GM18520 (cell line): ENCODE measurements around the gene GLB1L3.

Experiments
- ATAC-seq: cut with Tn5 transposase; IDR thresholded peaks from one replicate; pipeline ENCODE4 v1.9.1; 2021; ENCODE audit not compliant: unreplicated experiment

The GLB1L3 gene, protein sequence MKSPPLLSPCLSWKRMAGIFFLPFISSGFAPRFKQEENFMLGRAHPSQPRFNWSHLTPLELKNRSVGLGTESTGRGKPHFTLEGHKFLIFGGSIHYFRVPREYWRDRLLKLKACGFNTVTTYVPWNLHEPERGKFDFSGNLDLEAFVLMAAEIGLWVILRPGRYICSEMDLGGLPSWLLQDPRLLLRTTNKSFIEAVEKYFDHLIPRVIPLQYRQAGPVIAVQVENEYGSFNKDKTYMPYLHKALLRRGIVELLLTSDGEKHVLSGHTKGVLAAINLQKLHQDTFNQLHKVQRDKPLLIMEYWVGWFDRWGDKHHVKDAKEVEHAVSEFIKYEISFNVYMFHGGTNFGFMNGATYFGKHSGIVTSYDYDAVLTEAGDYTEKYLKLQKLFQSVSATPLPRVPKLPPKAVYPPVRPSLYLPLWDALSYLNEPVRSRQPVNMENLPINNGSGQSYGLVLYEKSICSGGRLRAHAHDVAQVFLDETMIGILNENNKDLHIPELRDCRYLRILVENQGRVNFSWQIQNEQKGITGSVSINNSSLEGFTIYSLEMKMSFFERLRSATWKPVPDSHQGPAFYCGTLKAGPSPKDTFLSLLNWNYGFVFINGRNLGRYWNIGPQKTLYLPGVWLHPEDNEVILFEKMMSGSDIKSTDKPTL

DNA sequence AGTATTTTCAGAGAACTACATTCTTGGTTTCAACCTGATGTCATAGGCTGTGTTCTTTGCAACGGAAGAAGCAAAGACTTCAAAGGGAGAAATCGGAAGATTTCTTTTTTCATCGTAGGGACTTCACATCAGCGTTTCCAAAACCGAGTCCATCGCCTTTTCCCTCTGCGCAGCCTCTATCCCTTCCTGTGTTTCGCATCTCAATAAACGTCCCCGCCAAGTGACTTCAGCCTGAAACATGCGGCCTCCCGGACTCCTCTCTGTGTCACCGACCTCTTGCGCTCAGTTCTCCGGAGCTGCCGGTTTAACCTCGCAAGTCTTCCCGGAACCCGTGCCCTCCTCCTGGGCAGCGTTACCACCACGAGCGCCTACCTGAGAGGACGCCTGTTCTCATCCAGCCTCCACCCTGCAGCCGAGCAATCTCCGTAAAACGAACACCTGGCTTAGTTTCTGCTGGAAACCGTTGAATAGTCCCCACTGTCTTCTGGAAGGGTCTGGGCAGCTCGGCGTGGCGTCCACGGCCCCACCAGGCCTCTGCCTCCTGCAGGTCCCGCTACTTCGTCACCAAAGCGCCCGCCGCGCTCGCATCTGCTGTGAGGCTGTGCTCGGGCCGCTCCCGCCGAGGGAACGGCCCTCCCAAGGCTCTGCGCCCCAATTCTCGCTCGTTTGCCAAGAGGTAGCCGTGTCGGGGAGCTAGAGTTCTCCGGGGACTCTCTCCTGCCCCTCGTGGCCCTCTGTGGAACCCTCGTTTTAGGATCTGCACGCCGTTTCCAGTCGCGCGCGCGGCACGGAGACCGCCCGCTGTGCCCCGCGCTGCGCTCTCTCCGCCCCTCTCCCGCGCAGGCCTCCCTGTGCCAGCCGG, at the start of gene GLB1L3:
GLB1L3 (plus strand) TSS at position 846 of the 862 bp plus-strand sequence. CDS start 362 bp downstream, outside the sequence.
- no peak for ATAC-seq

DNA sequence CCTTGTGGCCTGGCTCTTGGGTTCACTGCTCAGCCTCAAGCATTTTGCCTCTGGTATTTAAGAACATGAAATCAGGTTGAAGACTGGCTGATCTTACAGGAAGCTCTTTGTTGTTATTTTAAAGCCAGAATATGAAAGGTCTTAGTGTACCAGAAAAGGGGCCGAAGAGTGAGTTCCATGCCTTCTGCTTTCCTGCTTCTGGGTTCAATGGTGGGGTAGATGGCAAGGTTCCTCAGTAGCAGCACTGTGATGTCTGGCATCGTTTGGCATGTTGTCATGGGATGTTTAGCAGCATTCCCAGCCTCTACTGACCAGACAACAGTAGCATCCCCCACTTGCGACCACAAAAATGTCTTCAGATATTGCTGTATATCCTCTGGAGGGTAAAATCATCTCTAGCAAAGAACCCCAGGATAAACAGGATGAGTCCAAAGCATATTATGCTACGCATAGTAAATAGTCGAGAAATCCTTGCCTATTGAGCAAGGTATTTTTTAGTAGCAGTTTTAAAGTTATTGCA, 49.3 kb upstream of the GLB1L3 start:
- ATAC-seq: no peak

DNA sequence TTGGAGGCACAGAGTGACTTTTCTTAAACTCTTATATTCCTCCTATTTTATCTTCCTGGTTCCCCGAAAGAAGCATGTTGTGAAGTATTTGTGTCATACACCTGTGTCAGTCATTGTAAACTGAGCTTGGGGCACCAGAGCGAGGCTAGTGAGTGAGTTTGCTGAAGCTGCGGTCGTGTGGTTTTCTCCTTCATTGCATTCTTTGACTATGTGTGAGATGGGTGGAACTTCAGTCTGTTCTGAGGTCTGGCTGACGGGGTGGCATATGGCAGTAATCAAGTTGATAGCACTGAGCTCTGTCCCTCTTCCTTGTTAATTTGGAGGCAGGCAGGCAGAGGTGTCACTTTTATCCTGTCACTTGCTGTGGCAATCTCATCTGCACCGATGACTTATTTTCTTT, 47.6 kb upstream of the GLB1L3 start:
- peak; percentile 33 for ATAC-seq

DNA sequence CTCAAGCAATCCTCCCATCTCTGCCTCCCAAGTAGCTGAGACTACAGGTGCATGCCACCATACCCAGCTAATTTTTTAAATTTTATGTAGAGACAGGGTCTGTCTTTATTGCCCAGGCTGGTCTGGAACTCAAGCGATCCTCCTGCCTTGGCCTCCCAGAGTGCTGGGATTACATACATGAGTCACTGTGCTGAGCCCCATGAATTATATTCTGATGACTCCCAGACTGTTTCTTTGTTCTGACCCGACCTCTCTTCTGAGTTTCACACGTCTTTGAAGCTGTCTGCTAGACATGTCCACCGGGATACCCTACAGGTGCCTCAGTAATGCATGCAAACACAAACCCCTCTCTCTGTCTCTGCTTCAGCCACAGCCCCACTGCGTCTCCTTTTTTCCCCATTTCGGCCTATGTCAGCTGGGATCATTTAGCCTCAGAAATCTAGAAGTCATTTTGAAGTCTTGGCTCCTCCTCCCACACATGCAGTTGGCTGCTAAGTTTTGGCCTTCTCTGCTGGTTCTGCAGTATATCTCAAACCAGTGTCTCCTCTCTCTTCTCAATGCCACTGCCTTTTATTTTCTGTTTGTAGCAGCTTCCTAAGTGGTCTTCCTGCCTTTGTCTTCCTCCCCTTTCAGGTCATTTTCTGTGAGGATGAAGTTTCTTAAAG, 46.9 kb upstream of the GLB1L3 start:
- no peak for ATAC-seq

DNA sequence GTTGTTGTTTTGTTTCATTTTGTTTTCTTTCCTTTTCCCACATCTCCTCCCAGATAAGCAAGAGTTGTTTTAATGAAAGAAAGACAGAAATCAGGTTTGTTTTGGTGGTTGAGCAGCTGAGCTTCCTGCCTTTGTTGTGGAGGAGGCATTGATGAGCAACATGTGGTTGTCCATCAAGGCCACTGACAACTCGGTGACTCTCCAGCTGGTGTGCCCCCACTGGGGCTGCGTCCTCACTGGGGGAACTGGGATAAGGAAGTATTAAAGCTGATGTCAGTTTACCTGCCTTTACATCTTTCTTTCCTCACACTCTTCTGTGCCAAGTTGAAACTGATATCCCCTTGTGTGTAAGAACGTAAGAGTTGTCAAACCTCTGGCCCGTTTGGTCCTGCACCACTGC, 45.8 kb upstream of the GLB1L3 start:
- no peak for ATAC-seq

DNA sequence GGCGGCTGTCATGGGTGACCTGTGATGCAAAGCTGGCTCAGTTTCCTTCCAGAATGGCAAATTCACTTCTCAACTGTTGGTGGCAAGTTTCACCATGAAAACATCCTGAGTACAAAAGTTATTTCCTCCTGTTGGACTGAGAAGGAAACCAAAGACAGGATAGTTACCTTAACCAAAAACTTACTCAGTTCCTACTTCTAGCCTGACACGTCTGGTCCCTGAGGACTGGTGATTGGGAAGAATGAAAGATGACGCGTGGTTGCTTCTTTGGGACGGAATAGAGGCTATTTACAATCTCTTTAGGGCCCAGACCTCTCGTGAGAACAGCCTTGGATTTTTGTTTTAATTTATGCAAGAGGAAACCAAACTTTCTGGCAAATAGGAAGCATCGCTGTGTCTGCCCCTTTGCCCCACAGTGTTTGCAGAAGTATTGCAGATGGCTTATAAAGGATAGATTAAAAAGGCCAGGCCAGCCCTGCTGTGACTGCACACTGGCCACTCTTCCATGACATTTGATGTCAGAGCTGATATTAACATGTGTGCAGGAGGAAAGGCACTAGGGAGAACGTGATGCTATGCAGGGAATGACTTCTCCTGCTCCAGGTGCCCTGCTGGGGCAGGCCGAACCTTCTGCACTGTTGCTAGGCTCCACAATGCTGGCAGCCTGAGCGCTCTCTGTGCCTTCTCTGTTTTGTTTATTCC, 44.1 kb upstream of the GLB1L3 start:
- no peak for ATAC-seq

DNA sequence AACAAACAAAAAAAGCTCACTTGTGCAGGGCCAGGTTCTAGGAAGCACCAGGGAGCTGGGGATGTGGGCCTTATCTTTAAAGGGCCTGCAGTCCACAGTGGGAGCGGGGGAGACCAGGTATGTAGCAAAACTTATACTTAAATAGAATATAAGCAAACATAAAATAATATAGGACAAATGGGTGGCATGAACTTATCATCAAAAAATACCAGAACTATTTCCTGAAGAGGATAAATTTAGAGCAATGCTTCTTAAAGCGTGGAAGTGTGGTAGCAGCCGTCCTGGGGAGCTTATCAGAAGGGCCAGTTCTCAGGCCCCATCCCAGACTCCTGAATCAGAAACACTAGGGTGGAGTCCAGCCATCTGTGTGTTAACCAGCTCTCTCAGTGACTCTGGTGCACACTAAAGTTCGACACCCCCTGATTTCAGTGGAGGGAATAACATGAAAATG, 42.4 kb upstream of the GLB1L3 start:
- no peak for ATAC-seq

DNA sequence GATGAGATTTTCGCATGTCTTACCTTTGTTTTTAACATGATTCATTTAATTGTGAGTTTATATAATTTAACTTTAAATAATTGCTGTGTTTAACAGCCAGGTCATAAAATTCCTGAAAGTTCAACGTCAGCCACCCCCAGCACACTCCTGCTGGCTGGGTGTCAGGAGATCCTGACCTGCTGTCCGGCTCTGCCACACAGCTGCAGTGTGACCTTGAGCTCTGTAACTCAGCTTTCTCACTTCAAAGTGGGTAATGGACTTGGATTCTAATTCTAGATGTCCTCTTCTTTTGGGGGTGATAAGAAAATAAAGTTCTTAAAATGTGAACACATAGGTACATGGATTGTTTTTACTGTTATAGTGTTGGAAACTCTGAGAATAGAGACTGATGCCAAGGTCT, 40.8 kb upstream of the GLB1L3 start:
- ATAC-seq: no peak

DNA sequence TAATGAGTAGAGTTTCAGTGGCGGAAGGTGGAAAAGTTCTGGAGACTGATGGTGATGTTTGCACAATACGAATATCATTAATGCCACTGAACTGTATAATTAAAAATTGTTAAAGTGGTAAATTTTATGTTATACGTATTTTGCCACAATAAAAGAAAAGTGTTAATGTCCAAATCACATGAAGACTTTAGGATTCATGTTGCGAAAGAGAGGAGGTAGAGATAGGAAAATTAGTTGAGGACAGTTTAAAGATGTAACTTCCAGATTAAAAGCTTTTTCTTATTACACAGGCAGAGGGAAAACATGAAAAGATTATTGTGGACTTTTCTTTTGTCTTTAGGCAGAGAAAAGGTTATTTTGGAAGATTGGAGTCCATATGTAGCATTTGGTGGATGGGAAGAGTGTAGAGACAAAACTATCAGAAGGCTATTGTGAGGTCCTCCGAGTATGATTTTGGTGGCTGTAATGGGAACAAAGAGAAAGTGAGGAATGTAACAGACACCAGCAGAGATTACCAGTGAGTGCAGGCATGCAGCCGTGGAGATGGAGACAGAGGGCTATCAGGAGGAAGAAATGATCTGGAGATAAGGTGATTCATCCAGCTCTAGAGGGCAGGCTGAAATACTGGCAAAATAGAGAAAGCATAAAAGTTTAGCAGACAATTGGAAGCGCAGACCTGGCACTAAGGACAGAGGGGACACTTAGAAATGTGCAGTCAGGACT, 39.2 kb upstream of the GLB1L3 start:
- no peak for ATAC-seq

DNA sequence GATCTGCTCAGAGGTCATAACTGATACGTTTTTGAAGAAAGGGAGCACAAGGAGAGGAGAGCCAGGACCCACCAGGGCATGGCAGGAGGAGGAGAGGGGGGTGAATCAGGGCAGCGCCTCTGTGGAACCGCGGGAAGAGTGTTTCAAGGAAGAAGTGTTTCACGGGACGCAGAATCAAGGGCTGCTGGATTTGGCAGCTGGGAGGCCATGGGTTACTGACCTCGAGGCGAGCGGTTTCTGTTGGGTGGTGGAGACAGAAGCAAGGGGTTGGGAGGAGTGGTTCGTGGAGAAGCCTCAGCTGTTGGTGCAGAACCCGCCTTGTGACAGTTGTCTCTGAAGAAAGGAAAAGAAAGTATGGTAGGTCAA, 38.6 kb upstream of the GLB1L3 start:
- ATAC-seq: no peak

DNA sequence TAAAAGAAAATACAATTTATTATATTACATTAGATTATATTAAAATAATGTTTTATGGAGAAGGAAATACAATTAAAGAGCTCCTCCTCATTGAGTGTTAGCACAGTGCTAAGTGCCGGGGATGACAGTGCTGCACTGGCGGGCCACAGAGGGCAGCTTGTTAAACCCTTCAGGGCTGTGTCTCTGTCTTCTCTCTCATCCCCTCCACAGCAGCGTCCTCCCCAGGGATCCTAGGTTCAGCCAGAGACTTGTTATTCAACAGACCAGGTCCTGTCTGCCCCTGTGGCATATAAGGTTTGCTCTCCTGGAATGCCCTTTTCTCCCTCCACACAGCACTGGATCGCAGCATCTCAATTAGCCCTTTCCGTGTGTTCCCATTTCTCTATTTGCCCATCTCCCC, 37.2 kb upstream of the GLB1L3 start:
- no peak for ATAC-seq

DNA sequence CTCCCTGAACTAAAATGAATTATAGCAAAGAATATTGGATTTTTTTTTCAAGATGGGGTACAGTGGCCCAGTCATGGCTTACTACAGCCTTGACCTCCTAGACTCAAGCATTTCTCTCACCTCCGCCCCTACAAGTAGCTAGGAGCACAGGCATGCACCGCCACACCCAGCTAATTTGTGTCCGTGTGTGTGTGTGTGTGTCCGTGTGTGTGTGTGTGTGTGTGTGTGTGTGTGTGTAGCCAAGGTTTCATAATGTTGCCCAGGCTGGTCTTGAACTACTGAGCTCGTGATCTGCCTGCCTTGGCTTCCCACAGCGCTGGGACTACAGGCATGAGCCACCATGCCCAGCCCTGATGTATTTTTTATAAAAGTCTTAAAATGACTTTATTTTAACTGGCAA, 35.6 kb upstream of the GLB1L3 start:
- no peak for ATAC-seq

DNA sequence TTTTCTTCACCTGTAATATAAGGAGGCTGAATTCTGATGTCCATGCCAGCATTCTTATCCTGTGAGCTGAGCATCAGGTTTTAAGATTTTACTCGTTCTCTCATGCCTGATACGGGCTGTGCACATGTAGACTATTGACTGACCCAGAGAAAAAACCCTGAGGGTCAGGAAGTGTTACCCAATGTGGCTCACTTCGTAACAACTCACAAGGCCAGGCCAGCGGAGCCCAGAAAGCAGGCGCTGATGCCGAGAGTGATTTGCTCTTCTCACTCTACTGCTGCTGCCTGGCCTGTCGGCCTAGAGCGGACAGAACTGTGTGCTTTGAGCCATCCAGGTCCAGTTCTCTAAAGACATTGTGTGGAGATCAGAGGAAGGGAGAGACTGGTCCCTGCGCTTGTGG, 33.8 kb upstream of the GLB1L3 start:
- no peak for ATAC-seq

DNA sequence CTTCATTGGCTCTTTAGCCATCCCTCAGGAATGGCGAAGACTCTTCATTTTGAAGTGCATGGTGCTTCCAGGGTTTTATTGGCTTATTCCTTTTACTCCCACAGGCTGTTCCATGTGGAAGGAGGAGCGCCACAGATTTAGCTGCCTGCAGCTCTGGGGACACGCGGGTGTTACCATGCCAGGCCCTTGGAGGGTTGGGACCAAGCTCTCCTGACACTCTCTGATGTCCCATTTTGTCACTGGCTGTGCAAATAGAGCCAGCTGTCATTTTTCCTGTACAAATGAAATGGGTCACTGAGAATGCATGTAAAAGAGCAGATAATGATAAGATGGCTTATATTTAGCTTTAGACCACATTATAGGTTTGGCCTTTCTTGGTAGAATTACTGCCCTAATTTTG, 32.3 kb upstream of the GLB1L3 start:
- no peak for ATAC-seq

DNA sequence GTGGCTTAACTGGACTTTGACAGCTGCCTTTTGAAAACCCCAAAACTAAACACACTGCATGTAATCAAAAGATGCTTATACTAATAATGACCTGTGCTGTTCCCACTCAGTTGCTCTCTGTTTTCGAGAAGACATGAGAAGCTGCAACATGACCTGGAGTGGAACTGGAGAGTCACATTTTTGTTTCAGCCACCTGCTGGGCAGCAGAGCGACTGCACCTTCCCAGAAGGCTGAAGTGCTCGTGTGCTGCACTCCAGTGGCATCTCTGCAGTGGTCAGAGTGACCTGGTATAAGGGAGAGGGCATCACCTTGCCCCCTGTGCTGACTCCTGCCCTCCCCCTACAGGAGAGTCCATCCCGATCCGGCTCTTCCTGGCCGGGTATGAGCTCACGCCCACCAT, 31.6 kb upstream of the GLB1L3 start:
- no peak for ATAC-seq

DNA sequence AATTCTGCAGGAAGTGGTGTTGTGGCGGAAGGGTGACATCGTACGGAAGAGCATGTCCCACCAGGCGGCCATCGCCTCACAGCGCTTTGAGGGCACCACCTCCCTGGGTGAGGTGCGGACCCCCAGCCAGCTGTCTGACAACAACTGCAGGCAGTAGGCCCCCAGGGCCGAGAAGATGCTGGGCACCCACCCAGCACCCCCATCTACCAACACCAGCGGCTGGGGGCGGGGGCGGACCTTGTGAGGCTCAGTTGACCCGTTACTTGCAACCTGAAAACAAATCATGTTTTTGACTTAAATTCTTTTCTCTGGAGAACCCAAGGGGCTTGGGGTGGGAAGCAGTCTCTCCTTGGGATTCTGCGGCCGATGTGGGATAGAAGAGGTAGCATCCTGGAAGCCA, 30.7 kb upstream of the GLB1L3 start:
- no peak for ATAC-seq

DNA sequence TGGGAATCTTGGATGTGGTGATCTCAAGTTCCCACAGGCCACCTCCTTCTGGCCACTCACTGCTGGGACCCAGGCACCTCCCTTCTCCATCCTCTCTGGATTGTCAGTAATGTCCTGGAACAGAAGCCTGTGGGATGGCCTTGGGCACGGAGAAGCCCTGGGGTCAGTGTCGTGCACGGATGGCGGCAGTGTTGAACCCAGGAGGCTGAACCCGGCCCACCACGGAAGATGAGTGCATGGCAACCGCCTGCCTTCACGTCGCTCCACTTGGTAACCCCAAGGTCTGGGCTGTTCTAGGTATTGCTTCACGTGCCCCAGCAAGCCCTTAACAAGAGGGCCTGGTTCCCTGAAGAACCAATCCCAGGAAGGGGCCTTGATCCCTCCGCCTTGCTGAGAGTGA, 30.1 kb upstream of the GLB1L3 start:
- ATAC-seq: no peak

DNA sequence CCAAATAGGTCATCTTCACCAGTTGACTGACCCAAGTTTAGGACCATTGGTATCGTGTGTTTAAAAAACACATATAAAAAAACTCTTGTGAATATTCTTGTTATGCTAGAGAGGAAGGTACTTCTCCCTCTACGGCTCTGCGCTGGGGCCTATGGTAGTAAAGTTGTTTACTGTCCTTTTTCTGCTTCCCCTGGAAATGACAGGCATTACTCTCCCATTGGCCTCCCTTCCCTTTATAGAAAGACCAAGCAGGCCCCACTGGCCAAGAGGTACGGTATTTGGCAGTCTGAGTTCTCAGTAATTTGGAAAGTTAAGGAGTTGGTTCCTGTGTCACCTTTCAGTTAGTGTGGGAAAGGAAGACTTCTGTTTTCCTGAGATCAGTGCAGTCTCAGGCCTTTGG, 29.5 kb upstream of the GLB1L3 start:
- no peak for ATAC-seq

DNA sequence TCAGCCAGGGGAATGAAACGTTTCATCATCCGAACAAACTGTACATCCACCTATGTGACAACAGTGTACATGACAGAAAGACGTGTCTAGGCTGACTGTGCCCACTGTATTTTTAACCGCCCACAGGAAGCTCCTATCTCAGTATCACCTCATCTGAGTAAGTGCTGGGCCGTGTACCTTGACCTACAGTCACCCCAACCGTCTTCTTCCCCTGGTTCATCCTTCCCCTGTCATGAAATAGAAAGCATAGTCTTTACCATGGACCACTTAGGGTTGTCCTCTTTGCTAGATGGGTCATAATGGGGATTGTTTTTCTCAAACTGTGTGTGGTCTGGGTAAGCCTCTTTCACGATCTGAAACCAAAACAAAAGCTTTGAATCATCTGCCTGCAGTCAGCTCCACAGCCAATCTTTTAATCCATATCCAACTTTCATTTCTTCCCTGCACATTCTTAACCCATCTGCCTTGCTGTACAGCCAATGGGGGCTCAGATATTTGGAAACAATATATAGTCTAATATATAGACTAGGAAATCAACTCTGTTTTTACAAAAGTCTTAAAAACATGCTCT, 27.2 kb upstream of the GLB1L3 start:
- no peak for ATAC-seq
